ENCODE measurements around the gene MAPK8IP2.
"Not testable (repeated sequence)": the region's sequence is repeated elsewhere in the genome, so short reads cannot be mapped to it uniquely, and the experiment has no call there.

The MAPK8IP2 gene

DNA sequence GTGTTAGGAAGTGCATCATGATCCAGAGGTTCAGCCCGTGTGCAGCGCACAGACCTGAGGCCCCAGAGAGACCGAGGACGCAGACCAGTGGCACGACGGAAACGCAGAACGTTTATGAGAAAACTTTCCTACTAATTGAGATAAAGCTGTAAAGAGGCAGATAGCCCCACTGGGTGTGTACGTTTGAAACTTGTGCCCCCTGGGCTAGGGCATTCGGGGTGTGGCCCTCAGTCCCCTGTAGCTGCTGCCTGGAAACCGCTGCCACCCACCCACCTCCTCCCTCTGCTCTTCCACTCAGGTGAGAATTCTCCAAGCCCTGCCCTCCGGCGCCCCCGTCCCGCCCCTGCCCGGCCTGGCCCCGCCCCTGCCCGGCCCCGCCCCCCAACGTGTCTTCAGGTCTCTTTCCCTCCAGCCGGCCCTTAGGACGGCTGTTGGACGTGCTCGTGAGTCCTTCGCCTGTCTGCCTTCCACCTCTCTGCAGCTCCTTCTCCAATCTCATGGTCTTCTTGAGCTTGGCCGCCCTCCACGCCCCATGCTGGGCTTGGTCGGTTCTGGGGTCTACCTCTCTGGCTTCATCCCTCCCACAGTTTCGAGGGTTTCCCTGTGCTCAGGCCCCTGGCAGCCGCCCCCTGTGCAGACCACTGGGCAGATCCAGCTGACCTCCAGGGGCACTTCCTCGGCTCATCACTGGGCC is 12.1 kb downstream of the MAPK8IP2 start:
- DNase-seq (ENCODE audit: low read depth), result no peak

DNA sequence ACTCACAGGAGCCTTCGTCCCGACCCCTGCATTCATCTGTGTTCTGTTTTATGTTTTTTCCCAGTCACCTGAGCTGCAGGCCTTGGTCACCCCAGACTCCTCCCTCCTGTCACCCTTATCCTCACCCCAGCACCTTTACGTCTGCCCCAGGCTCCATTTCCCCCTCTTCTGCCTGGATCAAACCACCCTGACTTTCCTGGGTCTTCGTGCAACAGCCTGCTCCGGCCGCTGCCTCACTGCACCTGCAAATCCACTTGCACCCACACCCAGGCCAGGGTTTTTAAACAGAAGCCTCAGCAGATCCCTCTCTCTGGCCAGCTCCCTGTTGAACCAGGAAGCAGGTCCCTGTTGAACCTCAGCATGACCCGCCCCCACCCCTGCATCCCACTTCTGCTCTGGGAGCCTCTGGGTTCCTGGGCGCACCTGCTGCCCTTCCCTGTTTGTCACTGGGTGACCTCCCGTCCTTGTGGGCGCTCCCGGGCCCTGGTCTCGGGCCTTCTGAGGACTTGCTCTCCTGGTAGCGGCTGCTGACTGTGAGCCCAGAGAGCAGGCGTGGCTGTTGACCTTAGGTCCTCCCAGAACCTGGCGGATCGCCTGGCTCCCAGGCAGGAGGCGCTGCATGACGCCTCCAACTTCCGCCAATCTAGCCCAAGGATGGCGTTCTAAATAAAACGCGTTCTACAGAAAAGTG is 12.8 kb downstream of the MAPK8IP2 start:
- no peak for DNase-seq (ENCODE audit: low read depth)

DNA sequence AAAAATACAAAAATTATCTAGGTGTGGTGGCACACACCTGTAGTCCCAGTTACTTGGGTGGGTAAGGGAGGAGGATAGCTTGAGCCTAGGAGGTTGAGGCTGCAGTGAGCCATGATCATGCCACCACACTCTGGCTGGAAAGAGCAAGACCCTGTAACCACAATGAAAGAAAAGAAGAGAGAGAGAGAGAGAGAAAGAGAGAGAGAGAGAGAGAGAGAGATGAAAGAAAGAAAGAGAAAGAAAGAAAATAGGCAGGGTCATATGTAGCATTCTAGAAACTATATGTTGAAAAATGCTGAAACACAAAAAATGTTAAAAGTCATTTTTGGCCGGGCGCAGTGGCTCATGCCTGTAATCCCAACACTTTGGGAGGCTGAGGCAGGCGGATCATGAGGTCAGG is 13.7 kb downstream of the MAPK8IP2 start:
- not testable (repeated sequence) for DNase-seq (ENCODE audit: low read depth)

DNA sequence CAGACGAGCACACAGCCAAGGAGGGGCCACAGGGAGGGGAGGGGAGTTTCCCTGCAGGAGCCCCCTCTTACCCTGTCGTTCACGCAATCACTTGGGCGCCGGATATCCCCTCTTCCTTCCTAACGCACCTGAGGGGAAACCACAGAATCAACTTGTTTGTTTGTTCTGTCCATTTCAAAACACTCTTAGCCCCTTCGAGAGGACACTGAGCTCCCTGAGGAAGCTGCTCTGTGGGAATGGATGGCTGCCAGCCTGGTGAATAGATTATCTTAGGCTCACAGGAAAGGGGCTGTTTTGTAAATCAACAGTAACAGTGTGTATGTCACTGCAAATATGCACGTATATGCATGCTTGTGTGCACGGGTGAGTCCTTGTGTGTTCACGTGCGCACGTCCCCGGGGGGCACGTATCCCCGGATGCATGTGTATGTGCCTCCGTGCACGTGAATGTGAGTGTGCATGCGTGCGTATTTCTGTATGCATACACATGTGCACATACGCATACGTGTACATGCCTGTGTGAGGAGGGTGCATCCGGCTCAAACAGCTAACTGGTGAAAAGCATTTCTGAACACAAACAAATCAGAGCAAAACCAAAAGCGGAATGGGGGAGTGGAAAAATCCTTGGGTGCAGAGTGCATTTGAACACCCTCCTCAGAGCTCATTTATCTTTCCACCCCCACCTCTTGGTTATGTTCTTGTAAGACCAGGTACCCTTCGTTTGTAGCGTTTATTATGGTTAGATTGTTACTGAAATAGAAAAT is 20.2 kb downstream of the MAPK8IP2 start:
- peak; percentile 25 for DNase-seq (ENCODE audit: low read depth)

DNA sequence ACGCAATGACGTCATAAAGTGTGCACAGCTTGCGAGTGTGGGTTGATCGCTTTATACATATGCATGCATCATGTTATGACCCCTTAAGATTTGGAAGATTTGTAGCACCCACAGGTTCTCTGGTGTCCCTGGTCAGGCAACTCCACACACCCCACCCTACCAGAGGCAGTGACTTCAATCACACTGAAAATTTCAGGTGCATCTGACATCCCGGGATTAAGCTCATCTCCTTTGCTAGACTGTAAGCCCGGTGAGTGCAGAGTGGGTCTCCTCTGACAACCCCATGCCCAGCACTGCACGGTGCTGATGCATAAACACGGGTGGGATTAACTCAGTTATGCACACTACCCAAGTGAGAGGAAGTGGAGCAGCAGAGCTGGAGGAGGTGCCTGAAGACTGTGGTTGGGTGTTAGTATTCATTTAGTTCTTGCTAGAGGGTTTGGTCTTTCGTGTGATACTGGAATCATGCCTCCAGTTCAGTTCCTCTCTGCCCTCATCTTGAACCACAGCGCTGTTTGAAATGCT is 20.8 kb downstream of the MAPK8IP2 start:
- DNase-seq (ENCODE audit: low read depth), result peak; percentile 25

DNA sequence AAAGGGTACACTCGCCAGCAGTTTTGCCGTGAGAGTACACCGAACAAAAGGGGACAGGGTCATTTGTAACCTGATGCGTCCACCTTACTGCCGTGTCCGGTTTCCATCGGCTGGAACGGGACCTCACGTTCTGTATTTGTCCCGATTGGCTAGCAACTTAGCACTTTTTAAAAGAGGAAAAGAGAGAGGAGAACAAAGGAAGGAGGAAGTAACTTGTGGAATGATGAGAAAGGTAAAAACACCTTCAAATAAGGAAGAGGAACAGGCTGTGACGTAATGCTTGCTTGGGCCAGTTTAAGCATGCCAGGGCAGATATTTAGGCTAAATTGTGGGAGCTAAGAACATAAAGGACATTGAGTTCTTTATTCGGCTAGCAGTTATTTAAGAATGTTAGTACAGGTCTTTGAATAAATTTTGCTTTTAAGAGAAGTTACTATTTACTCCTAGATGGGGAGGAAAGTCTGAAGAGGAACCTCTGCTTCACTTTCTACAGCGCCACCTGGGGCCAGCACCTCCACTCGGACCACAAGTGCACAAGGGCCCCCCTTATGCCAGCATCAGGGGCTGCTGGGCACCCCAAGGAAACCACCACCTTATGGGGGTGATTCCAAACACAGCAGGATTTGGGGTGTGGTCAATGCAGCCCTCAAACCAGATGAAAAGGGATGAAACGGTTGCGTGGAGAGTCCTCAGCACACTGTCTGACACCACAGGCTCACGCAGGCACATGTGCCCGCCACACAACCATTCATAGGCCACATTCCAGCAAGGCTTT is 21.5 kb downstream of the MAPK8IP2 start:
- no peak for DNase-seq (ENCODE audit: low read depth)

DNA sequence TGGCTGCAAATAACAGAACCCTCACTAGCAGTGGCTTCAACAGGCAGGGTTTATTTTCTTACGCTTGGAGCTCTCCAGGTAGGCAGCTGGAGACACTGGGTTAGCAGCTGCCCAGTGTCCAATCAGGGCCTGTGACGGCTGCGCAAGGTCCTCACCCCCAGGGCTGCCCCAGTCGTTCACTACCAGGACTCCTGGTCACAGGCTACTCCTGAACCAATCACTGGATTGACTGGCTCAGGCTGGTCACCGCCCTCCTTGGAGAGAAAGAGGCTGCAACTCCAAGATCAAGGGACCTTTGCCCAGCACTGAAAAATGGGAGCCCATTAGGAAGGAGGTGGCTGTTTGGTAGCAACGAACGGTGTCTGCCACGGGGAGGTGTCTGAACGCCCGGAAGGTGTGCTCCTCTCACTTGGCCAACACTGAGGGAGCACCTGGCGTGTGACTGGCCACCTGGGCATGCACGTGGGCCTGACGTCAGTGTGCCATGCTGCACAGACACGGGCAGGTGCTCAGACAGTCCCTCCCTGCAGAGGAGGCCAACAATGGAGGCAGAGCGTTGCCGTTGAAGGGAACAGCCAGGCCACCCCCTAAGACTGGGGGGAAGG is 22.2 kb downstream of the MAPK8IP2 start:
- DNase-seq (ENCODE audit: low read depth), result no peak

DNA sequence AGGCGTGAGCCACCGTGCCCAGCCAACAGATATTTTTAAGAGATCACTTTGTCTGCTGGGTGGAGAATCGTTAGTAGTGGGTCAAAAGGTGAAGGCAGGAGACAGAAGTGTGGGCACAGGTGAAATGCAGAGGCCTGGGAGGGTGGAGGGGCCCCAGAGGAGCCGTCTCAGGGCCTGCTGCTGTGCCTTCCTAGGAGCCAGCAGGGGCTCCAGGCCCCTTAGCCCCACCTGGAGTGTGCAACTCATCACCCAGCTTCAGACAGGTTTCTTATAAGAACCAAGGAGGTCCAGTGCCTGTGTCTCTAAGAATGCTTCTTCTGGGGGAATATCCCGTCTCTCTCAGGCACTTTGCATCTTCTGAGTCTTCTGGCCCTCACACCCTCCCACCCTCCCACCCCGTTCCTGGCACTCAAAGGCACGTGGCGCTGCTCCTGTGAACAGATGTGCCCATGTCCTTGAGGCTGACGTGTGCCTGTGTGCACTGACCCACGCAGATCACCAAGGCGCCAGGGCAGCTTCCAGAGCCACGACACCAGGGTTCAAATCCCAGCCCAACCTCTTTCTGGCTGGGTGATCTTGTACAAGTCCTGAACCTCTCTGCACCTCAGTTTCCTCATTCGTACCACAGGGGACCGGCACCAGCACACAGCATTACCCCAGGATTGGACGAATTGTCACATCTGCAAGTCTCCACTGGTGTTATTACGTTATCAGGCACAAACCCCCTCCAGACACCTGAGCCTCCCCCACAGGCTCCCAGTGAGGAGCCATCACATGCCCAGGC is 23.9 kb downstream of the MAPK8IP2 start:
- no peak for DNase-seq (ENCODE audit: low read depth)

DNA sequence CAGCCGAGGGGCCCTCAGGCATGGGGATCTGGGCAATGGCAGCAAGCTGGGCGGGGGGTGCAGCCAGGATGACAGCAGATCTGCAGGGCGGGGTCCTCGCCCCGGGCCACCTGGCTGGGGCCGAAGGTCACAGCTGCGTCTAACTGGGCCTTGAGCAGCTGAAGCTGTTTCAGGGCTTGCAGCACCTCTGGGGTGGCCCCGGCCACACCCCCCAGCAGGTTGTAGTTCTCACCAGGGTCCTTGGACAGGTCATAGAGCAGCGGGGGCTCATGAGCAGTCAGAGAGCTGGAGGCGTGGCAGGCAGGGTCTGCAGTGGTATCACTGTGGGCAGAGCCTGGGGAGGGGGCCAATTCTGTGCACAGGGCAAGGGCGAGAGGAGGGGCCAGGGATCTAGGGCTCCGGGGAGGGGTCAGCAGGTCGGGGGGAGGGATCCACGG is 24.6 kb downstream of the MAPK8IP2 start:
- DNase-seq (ENCODE audit: low read depth), result no peak

DNA sequence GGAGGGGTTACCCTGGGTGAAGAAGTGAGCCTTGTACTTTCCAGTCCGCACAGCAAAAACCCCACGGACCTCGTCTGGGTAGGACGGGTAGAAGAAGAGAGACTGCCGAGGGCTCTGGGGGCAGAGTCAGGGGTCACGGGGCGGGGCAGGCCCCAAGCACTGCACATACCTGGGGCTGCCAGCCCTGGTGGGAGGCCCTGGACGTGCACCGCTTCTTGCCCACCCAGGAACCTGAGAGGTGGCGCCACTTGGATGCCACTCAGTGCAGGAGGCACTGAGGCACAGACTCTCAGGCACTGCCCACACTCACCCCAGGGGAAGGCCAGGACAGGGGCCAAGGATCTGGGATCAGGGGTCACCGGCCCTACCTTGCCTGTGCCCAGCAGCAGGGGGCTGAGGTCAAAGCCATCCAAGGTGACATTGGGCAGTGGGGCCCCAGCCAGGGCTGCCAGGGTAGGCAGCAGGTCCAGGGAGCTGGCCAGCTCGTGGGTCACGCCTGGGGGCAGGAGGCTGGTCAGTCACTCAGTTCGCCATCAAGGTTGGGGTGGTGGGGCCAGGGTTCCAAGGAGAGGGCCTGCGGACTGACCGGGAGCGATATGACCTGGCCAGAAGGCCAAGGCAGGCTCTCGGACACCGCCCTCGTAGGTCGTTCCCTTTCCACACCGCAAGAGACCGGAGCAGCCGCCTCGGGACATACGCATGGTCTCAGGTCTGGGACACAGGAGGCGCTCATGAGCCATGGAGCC is 25.1 kb downstream of the MAPK8IP2 start:
- DNase-seq (ENCODE audit: low read depth), result no peak

DNA sequence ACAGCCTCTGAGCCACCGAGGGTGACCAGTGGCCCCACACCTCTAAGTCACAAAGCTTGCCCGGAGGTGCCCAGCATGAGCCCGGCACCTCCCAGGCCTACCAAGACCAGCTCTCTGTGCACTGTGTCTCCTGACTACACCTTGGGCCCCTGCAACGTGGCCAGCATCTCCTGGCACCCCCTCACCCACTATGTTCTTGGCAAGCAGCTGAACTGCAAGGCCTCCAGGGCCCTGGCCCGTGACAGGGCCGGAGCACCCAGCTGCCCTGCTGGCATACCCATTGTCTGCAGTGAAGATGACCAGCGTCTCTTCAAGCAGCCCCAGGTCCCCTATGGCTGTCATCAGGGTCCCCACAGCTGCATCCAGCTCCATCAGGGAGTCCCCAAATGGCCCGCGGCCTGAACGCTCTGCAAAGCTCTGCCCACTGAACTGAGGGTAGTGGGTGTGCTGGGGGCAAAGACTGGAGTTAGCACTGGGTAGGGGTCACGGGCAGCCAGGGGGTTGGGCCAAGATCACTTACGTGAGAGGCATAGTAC is 25.8 kb downstream of the MAPK8IP2 start:
- DNase-seq (ENCODE audit: low read depth), result no peak

DNA sequence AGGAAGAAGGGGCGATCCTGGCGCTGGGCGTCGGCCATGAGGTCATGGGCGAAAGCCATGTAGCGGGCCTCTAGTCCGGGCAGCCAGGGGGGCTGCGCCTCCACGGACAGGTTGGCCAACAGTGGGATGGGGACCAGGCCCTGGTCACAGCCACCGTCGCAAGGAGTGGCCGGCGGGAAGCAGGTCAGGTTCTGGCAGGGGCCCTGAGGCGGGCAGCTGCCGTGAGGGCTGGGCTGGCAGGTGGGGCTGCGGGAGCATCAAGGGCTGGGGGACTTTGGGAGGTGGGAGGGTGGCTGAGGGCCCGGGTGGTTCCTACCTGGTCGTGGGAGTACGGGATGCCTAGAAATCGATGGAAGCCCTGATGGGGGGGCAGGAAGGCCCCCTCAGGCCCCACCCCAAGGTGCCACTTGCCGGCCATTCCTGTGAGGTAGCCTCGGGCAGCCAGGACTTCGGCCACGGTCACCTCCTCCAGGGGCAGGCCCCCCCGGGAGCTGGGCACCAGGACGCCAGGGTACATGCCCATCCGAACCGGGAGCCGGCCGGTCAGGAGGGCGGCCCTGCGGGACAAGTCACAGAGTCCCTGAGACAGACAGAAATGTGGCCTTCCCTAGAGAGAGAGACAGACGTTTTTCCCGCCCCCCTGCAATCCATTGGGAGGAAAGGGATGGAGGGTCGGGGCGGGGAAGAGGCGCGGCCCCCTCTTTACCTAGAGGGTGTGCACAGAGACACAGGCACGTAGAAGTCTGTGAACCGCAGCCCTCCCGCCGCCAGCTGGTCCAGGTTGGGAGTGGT is 26.5 kb downstream of the MAPK8IP2 start:
- DNase-seq (ENCODE audit: low read depth), result no peak

DNA sequence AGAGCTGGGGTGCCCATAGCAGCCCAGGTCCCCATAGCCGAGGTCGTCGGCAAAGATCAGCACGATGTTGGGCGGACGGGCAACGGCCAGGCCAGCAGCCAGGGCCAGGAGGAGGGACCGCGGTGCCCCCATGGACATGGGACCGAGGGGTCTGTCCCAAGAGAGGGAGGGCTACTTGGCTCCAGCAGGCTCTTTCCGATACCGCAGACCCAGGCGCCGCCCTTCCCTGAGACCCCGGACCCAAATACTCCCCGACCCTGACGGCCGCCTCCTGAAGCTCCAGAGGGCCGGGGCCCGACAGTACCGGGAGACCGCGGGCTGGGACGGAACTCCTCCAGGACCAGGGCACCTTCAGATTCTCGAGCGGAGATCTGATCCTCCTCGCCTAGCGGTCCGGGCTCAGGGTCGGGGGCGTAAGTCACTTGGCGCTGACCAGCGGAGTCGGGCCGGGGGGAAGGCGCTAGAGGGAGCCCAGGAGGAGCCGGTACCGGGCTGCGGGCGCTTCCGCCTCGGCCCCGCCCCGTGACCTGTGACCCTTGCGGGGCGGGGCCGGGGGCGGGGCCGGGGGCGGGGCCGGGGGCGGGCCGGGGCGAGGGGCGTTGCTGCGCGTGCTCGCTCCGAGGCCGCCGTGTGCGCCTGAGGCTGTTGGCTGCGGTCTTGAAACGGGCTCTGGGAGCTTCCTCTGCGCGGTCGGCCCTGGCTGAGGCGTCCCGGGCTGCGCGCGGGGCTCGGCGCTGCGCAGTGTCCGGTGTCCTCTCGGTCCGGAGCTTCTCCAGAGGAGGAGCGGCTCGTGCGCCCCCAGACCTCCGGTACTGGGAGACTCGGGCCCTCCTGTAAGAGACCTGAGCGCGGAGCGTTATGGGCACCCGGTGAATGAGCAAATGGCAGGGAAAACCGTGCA is 27.3 kb downstream of the MAPK8IP2 start, which contains the start of gene ARSA:
Gene ARSA, minus strand, starts transcription at position 511 of the 901 bp plus-strand sequence. Its CDS starts 373 bp downstream, at position 138.
- peak; percentile 59 for DNase-seq (ENCODE audit: low read depth)

DNA sequence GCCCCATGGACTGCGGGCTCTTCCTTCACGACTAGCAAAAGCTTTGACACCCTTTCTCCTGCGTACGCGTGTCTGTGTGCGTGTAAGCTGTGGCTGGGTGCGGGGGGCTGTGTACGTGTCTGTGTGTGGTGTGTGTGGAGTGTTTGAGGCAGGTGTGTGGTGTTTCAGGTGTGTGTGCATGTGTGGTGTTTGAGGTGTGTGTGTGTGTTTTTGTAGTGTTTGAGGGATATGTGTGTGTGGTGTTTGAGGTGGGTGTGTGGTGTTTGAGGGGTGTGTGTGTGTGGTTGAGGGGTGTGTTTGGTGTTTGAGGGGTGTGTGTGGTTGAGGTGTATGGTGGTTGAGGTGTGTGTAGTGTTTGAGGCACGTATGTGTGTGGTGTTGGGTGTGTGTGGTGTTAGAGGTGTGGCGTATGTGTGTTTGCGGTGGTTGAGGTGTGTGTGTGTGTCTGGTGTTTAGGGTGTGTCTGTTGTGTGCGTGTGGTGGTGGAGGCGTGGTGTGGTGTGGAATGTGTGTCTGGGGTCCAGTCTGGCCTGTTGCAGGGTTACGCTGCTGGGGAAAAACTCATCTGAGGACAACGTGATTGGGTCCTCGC is 28.0 kb downstream of the MAPK8IP2 start:
- no peak for DNase-seq (ENCODE audit: low read depth)

DNA sequence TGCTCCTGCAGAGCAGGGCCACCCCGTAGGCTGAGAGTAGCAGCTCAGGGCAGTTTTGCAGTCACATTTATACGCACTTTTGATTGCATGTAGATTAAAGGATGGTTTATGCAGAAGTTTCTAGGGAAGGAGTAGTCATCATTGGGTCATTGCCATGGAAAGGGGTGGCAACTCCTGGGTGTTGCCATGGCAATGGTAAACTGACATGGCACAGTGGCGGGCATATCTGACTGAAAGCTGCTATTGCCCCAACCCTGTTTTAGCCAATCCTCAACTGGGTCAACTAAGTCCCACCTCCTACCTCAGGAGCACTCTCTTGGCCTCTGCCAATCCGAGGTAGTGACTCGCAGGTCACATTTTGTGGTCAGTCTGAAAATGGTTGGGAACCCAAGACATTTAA is 29.8 kb downstream of the MAPK8IP2 start:
- DNase-seq (ENCODE audit: low read depth), result no peak

DNA sequence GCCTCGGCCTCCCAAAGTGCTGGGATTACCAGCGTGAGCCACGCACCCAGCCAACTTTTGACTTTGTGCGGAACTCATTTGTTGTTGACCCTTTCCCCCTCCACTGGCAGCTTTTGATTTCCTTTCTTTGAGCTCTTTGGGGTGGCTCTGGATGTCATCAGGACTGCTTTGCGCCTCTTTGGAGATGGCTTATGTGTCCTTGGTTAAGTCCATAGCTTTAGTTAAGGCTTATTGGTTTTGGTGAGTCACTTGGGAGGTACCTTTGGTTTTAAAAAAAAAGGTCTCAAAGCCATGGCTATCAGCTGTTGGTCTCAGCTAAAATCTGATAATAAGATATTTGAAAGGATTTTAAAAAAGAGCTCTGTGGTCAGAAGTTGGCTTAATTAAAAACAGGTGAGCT is 32.5 kb downstream of the MAPK8IP2 start:
- DNase-seq (ENCODE audit: low read depth), result no peak

DNA sequence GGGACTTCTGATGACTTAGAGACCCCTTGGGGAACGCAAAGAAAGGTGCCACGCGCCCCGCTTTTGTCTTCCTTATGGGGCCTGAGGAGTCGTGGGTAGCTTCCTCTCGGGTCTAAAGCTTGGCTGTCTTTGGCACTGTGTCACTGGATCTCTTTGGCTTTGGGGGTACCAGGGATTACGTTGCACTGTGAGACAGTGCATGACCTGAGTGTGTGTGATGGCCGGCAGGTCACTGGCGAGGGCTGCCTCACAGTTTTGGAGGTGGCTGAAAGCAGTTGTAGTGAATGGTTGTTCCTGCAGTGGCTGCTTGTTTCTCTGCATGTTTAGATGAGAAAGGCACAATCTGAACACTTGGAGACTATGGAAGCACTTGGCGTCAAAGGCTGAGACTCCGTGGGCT is 33.2 kb downstream of the MAPK8IP2 start:
- no peak for DNase-seq (ENCODE audit: low read depth)
